SK-N-SH (cell line): ENCODE measurements around the gene TBC1D3I.
"Not testable (repeated sequence)": the region's sequence is repeated elsewhere in the genome, so short reads cannot be mapped to it uniquely, and the experiment has no call there.

ENCODE experiments used
- ELF1 ChIP-seq: IDR thresholded peaks from 2 replicates; pipeline ENCODE4 v1.4.0; 2012
- YY1 ChIP-seq: IDR thresholded peaks from 2 replicates; pipeline ENCODE4 v1.4.0; 2012; ENCODE audit warnings: low read depth, mild to moderate bottlenecking

- TF ChIP-seq ELF1, YY1: not testable (repeated sequence)
These were observed 43.4 kb downstream of the TBC1D3I start for GRCh38 chr17:36220737-36221580.
